Testis (tissue), 3 donors: ENCODE measurements around the gene C19orf25. TPM values are rescaled to one million over a fixed set of nuclear protein-coding genes. Genes with fewer than 3 reads are reported as not detected.

Source experiments
- DNase-seq: peaks from one replicate; pipeline ENCODE4 v3.0.0-alpha.2; 2019
- H3K27ac ChIP-seq, 2 donors: fragments of 200-600 bp; sonication (generic); one replicate each; pipeline ENCODE4 v1.5.1; 2019
- H3K27me3 ChIP-seq: fragments of 200-600 bp; sonication (generic); one replicate; pipeline ENCODE4 v1.5.1; 2019
- H3K36me3 ChIP-seq: fragments of 200-600 bp; sonication (generic); one replicate; pipeline ENCODE4 v1.5.1; 2017; ENCODE audit warnings: low read depth; ENCODE audit errors: missing control alignments
- H3K4me1 ChIP-seq: fragments of 200-600 bp; sonication (generic); one replicate; pipeline ENCODE4 v1.5.1; 2019
- H3K4me3 ChIP-seq, 2 donors: fragments of 200-600 bp; sonication (generic); one replicate each; pipeline ENCODE4 v1.5.1; 2017 to 2019
- H3K9me3 ChIP-seq: fragments of 200-600 bp; sonication (generic); one replicate; pipeline ENCODE4 v1.5.1; 2017
- POLR2A ChIP-seq: fragments of 450-650 bp; IDR thresholded peaks from one replicate; pipeline ENCODE4 v1.6.1; 2017; ENCODE audit warnings: antibody characterized with exemption, mild to moderate bottlenecking, moderate library complexity
- WGBS, 2 donors: methylation state at CpG; one replicate each; pipeline ENCODE4 v1.1.5; 2018; 5-methylcytosine and 5-hydroxymethylcytosine counted together
- intact Hi-C: fragments of 100-400 bp; cut with DNase I; formaldehyde crosslinking; loops from one replicate; pipeline ENCODE4 v1.15.1; 2023; ENCODE audit warnings: low total_unique reads
- polyA plus RNA-seq: library from polyadenylated mRNA; stranded (reverse); fragments of 350-450 nt; fragmentation: Illumina TruSeq; extraction: RNeasy Lipid Tissue Mini Kit (QIAGEN cat#74804); gene quantifications from one replicate; pipeline ENCODE4 v1.2.3, GENCODE V29; 2014; ENCODE audit warnings: low read depth, low replicate concordance; ENCODE audit not compliant: insufficient read depth
- total RNA-seq, 2 donors: library from RNA; depleted of rRNA; stranded (reverse); fragments of >200 nt; gene quantifications; one replicate each; pipeline ENCODE4 v1.2.3, GENCODE V29; 2016
- TF ChIP-seq, protein P1 (sequence below), 3 experiments: fragments of 450-650 bp in 2 of 3; fragments of 200-600 bp in 1 of 3; sonication (generic) in 1 of 3; IDR thresholded peaks; one replicate each; pipeline ENCODE4 v1.5.1; 2016 to 2019; ENCODE audit warnings: antibody characterized with exemption in 3 of 3, mild to moderate bottlenecking in 2 of 3, moderate library complexity in 1 of 3

C19orf25 gene
- total and polyA plus RNA-seq, 3 donors from 2014 or later = 39.3 to 72.5 (median 55.4) TPM

DNA sequence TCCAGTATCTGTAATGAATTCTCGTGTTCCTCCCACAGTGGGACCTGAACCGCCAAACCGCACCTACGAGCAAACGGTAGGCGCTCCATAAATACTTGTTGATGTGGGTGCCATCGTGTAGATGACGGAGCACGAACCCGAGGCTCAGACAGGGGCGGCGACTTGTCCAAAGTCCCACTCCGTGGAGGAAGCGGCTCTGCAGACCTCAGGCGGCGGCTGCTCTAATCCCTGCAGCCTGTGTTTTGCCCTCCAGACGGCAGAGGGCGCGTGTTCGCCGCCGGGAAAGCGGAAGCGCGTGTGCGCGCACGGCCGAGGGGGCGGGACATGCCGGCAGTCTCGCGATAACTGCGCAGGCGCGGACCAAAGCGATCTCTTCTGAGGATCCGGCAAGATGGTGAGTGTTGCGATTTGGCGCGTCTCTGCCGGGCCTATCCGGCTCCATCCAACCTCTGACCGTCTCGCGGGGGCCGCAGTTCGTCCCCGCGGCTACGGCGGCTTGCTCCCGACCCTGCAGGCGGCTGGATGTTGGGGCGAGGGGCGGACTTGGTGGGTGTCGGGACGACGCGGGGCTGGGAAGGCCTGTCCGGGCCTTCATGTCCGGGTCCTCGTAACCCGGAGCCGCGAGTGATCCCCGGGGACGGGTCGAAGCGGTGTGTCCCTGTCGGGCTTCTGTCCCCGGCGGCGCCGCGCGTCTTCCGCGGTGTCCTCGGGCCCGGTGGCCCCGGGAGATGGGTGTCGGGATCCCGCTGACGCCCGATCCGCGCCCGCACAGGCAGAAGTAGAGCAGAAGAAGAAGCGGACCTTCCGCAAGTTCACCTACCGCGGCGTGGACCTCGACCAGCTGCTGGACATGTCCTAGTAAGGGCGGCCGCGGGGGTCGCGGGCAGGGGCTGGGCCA lies 40.7 kb downstream of the C19orf25 start, which contains the start of gene RPS15:
RPS15 (plus strand) TSS at position 362 of the 898 bp plus-strand sequence; CDS start at position 392, 30 bp downstream.
- DNase-seq = peak; percentile 96
- peak within 1 kb of the TSS; percentile 84 to 89 for H3K27ac ChIP-seq
- no peaks in the 10 kb centered on the region for H3K36me3 ChIP-seq
- H3K9me3 ChIP-seq = no peaks in the 10 kb centered on the region
- intact Hi-C loops = no loop called here
- TF ChIP-seq POLR2A = peak; percentile 87
- TF ChIP-seq, protein P1, sequence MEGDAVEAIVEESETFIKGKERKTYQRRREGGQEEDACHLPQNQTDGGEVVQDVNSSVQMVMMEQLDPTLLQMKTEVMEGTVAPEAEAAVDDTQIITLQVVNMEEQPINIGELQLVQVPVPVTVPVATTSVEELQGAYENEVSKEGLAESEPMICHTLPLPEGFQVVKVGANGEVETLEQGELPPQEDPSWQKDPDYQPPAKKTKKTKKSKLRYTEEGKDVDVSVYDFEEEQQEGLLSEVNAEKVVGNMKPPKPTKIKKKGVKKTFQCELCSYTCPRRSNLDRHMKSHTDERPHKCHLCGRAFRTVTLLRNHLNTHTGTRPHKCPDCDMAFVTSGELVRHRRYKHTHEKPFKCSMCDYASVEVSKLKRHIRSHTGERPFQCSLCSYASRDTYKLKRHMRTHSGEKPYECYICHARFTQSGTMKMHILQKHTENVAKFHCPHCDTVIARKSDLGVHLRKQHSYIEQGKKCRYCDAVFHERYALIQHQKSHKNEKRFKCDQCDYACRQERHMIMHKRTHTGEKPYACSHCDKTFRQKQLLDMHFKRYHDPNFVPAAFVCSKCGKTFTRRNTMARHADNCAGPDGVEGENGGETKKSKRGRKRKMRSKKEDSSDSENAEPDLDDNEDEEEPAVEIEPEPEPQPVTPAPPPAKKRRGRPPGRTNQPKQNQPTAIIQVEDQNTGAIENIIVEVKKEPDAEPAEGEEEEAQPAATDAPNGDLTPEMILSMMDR (IDR thresholded peaks at IDR 0.05) = peak; percentile 95 to 99 (median 96)
- WGBS, 2 donors = 1% methylated on average over 23 to 88 of the region's 100 CpGs
- no peaks in the 10 kb centered on the region for H3K27me3 ChIP-seq
- peaks cover 12% of the 10 kb centered on the region for H3K4me1 ChIP-seq
- H3K4me3 ChIP-seq = peak within 1 kb of the TSS; percentile 72 to 98

DNA sequence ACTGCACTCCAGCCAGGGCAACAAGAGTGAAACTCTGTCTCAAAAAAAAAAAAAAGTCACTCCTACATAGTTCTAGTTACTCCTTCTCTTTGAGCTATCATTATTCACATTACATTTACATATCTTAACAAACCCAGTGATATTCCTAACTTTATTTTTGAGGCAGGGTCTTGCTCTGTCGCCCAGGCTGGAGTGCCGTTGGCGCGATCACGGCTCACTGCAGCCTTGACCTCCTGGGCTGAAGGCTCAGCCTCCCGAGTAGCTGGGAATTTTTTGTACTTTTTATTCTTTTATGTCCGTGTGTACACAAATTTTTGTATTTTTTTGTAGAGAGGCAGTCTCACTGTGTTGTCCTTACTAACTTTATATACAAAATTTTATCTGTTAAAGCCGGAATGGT lies 41.4 kb downstream of the C19orf25 start:
- H3K9me3 ChIP-seq = no peaks in the 10 kb centered on the region
- H3K36me3 ChIP-seq = no peaks in the 10 kb centered on the region
- no peak for DNase-seq
- H3K27me3 ChIP-seq = no peaks in the 10 kb centered on the region
- WGBS, 2 donors = 10 to 14% methylated on average over 8 of the region's 8 CpGs
- no peak for TF ChIP-seq POLR2A
- TF ChIP-seq, protein P1 (IDR thresholded peaks at IDR 0.05) = no peak
- H3K27ac ChIP-seq = peak overlapping the region in 1 of 2 donors; percentile 11
- intact Hi-C loops = no loop called here
- H3K4me1 ChIP-seq = peaks cover 12% of the 10 kb centered on the region
- peak overlapping the region in 1 of 2 donors; percentile 72 for H3K4me3 ChIP-seq

DNA sequence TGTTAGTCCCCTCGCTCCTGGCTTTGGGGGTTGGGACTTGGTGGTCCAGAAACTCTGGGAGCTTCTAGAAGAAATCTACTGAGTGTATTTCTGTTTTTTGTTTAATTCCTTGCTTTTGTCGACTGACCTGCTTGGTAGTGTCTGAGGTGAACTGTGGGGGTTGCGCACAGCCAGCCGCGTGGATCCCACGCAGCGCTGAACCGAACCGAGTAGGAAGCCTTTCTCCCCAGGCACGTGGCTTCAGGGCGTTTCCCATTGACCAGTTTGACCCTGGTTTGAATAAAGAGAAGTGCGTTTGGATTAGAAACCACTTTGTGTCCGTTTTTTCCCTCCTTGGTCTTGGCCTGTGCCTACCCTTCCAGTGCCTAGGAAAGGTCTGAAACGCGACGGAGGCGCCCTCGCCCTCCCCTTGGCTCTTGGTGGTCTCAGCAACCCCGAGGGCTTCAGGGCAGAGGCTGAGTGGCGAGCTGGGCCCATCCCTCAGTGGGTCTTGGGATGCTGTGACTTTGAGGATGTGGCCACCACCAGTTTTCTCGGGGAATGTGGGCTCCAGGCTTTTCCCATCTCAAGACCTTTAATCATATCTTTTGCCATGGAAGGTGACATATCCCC lies 43.5 kb downstream of the C19orf25 start:
- DNase-seq = no peak
- TF ChIP-seq POLR2A = no peak
- TF ChIP-seq, protein P1 (IDR thresholded peaks at IDR 0.05) = no peak
- Histone ChIP-seq H3K27ac (peak overlapping the region in 1 of 2 donors; percentile 37), H3K36me3 (no peaks in the 10 kb centered on the region), H3K9me3 (no peaks in the 10 kb centered on the region), H3K4me3 (no peak overlapping the region), H3K4me1 (peaks cover 12% of the 10 kb centered on the region), H3K27me3 (no peaks in the 10 kb centered on the region)
- WGBS, 2 donors = 80 to 84% methylated on average over 18 to 21 of the region's 21 CpGs
- intact Hi-C loops = no loop called here

DNA sequence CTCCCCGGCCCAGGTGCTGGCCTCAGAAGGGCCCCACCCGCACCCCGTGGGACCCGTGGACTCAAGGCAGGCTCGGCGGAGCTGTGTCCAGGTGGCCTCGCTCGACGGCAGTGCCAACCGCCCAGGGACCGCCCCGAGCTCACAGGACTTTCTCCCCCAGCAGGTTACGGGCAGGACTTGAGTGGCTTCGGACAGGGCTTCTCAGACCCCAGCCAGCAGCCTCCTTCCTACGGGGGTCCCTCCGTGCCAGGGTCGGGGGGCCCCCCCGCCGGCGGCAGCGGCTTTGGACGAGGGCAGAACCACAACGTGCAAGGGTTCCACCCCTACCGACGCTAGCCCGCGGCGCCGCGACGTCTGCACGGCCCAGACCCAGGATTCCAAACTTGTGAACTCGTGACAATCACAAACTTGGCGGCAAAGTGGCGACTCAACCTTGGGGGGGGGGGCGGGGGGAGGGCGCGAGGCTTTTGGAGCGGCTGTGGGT lies 44.4 kb downstream of the C19orf25 start:
- DNase-seq = no peak
- H3K27me3 ChIP-seq = no peaks in the 10 kb centered on the region
- no peak overlapping the region for H3K4me3 ChIP-seq
- no peaks in the 10 kb centered on the region for H3K36me3 ChIP-seq
- 82 to 87% methylated on average over 18 to 39 of the region's 39 CpGs for WGBS, 2 donors
- H3K27ac ChIP-seq = no peak overlapping the region
- H3K4me1 ChIP-seq = peaks cover 12% of the 10 kb centered on the region
- no peaks in the 10 kb centered on the region for H3K9me3 ChIP-seq
- no peak for TF ChIP-seq POLR2A
- TF ChIP-seq, protein P1 (IDR thresholded peaks at IDR 0.05) = no peak
- intact Hi-C loops = no loop called here
